ENCODE measurements around the gene C17orf58. TPM values are rescaled to one million over a fixed set of nuclear protein-coding genes. Genes with fewer than 3 reads are reported as not detected.

C17orf58 gene
- total and polyA plus RNA-seq, 9 donors = 4.2 to 16.2 (median 6.7) TPM

- no peak overlapping the region for H3K4me3 ChIP-seq
- no peak for DNase-seq
- intact Hi-C loops (cut with DNase I) = no loop called here
- no peaks in the 10 kb centered on the region for H3K27me3 ChIP-seq
- no peak overlapping the region for H3K27ac ChIP-seq
- no peaks in the 10 kb centered on the region for H3K4me1 ChIP-seq (ENCODE audit: insufficient read depth)
- H3K9me3 ChIP-seq = no peaks in the 10 kb centered on the region
- H3K36me3 ChIP-seq = no peaks in the 10 kb centered on the region
- TF ChIP-seq EP300 (IDR thresholded peaks at IDR 0.05) = no peak
- TF ChIP-seq CTCF (IDR thresholded peaks at IDR 0.05) = no peak
- TF ChIP-seq POLR2A (IDR thresholded peaks at IDR 0.05) = no peak
- 84 to 88% (median 84%) methylated on average over 11 of the region's 11 CpGs for WGBS, 3 donors
Measured at GRCh38 chr17:68015081-68015723, 18.9 kb upstream of the C17orf58 start.

DNA sequence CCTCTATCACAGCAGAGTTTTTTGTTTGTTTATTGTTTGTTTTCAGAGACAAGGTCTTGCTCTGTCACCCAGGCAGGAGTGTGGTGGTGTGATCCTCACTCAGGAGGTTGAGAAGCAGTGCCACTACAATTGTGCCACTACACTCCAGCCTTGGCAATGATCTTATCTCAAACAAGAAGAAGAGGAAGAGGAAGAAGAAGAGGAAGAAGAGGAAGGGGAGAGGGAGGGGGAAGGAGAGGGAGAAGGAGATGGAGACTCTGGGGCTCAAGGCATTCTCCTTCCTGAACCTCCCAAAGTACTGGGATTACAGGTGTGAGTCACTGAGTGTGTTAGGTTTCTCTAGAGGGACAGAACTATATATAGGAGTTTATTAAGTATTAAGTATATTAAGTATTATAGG lies 17.1 kb upstream of the C17orf58 start:
- no peaks in the 10 kb centered on the region for H3K36me3 ChIP-seq
- intact Hi-C loops (cut with DNase I) = no loop called here
- no peaks in the 10 kb centered on the region for H3K27me3 ChIP-seq
- no peak overlapping the region for H3K27ac ChIP-seq
- no peaks in the 10 kb centered on the region for H3K9me3 ChIP-seq
- no peak overlapping the region for H3K4me3 ChIP-seq
- no peaks in the 10 kb centered on the region for H3K4me1 ChIP-seq (ENCODE audit: insufficient read depth)
- TF ChIP-seq EP300 (IDR thresholded peaks at IDR 0.05) (no peak), CTCF (IDR thresholded peaks at IDR 0.05) (no peak), POLR2A (IDR thresholded peaks at IDR 0.05) (no peak)
- no peak for DNase-seq

GRCh38 chr17:68011199-68011665 lies 15.0 kb upstream of the C17orf58 start:
- Histone ChIP-seq H3K4me3 (no peak overlapping the region), H3K36me3 (no peaks in the 10 kb centered on the region), H3K9me3 (no peaks in the 10 kb centered on the region), H3K27me3 (no peaks in the 10 kb centered on the region), H3K27ac (no peak overlapping the region), H3K4me1 (ENCODE audit: insufficient read depth) (no peaks in the 10 kb centered on the region)
- DNase-seq = no peak
- TF ChIP-seq EP300 (IDR thresholded peaks at IDR 0.05) = no peak
- peak in 1 of 3 donors; percentile 15 for TF ChIP-seq CTCF (IDR thresholded peaks at IDR 0.05)
- intact Hi-C loops (cut with DNase I) = no loop called here
- 47 to 53% (median 49%) methylated on average over 20 of the region's 20 CpGs for WGBS, 3 donors

- H3K4me3 ChIP-seq = no peak overlapping the region
- H3K36me3 ChIP-seq = no peaks in the 10 kb centered on the region
- DNase-seq = no peak
- WGBS, 3 donors = 28 to 52% (median 43%) methylated on average over 6 of the region's 6 CpGs
- no peaks in the 10 kb centered on the region for H3K4me1 ChIP-seq (ENCODE audit: insufficient read depth)
- H3K9me3 ChIP-seq = no peaks in the 10 kb centered on the region
- no peak for TF ChIP-seq POLR2A (IDR thresholded peaks at IDR 0.05)
- TF ChIP-seq CTCF (IDR thresholded peaks at IDR 0.05) = no peak
- no peak for TF ChIP-seq EP300 (IDR thresholded peaks at IDR 0.05)
- H3K27me3 ChIP-seq = no peaks in the 10 kb centered on the region
- intact Hi-C loops (cut with DNase I) = no loop called here
- H3K27ac ChIP-seq = no peak overlapping the region
Measured at GRCh38 chr17:68006797-68007196, 10.5 kb upstream of the C17orf58 start.
